ENCODE results near the gene BMPR1A. TPM values are rescaled to one million over a fixed set of nuclear protein-coding genes. Genes with fewer than 3 reads are reported as not detected.
"Not testable (repeated sequence)": the region's sequence is repeated elsewhere in the genome, so short reads cannot be mapped to it uniquely, and the experiment has no call there.

Gene BMPR1A
- total RNA-seq, 1 donor from 2014 or later = 84.7 TPM

GRCh38 chr10:86937502-86938154, 181.2 kb downstream of the BMPR1A start:
- Mint-ChIP-seq H3K27ac (no peak overlapping the region), H3K9me3 (no peaks in the 10 kb centered on the region), H3K36me3 (no peaks in the 10 kb centered on the region), H3K4me3 (peak overlapping the region; percentile 65), H3K4me1 (ENCODE audit: unreplicated experiment) (peaks cover 4% of the 10 kb centered on the region), H3K27me3 (no peaks in the 10 kb centered on the region)
- TF ChIP-seq CTCF (conservative IDR thresholded peaks at IDR 0.05) = no peak
- DNase-seq (ENCODE audit: extremely low spot score, unreplicated experiment) = no peak

GRCh38 chr10:86938260-86938659, 181.8 kb downstream of the BMPR1A start:
- Mint-ChIP-seq H3K9me3 (no peaks in the 10 kb centered on the region), H3K4me1 (ENCODE audit: unreplicated experiment) (peaks cover 4% of the 10 kb centered on the region), H3K36me3 (no peaks in the 10 kb centered on the region), H3K27me3 (no peaks in the 10 kb centered on the region), H3K27ac (no peak overlapping the region), H3K4me3 (no peak overlapping the region)
- no peak for TF ChIP-seq CTCF (conservative IDR thresholded peaks at IDR 0.05)
- no peak for DNase-seq (ENCODE audit: extremely low spot score, unreplicated experiment)

GRCh38 chr10:86940076-86940475, 183.7 kb downstream of the BMPR1A start:
- H3K9me3 Mint-ChIP-seq; H3K4me3 Mint-ChIP-seq; H3K36me3 Mint-ChIP-seq; H3K27ac Mint-ChIP-seq; DNase-seq (ENCODE audit: extremely low spot score, unreplicated experiment); H3K27me3 Mint-ChIP-seq: not testable (repeated sequence)
- H3K4me1 Mint-ChIP-seq (ENCODE audit: unreplicated experiment) = peaks cover 11% of the 10 kb centered on the region

GRCh38 chr10:86940677-86941076, 184.3 kb downstream of the BMPR1A start:
- Mint-ChIP-seq H3K9me3 (no peaks in the 10 kb centered on the region), H3K27me3 (no peaks in the 10 kb centered on the region), H3K27ac (peak overlapping the region; percentile 48), H3K4me1 (ENCODE audit: unreplicated experiment) (peaks cover 10% of the 10 kb centered on the region), H3K36me3 (no peaks in the 10 kb centered on the region), H3K4me3 (no peak overlapping the region)
- no peak for TF ChIP-seq CTCF (conservative IDR thresholded peaks at IDR 0.05)
- peak; percentile 54 for DNase-seq (ENCODE audit: extremely low spot score, unreplicated experiment)

- no peak for DNase-seq (ENCODE audit: extremely low spot score, unreplicated experiment)
- Mint-ChIP-seq H3K4me1 (ENCODE audit: unreplicated experiment) (peaks cover 12% of the 10 kb centered on the region), H3K27ac (no peak overlapping the region), H3K9me3 (no peaks in the 10 kb centered on the region), H3K27me3 (no peaks in the 10 kb centered on the region), H3K4me3 (no peak overlapping the region), H3K36me3 (no peaks in the 10 kb centered on the region)
- TF ChIP-seq CTCF (conservative IDR thresholded peaks at IDR 0.05) = no peak
Measured at GRCh38 chr10:86941426-86941825, 185.0 kb downstream of the BMPR1A start.

- no peaks in the 10 kb centered on the region for H3K9me3 Mint-ChIP-seq
- no peak overlapping the region for H3K27ac Mint-ChIP-seq
- no peak overlapping the region for H3K4me3 Mint-ChIP-seq
- no peak for TF ChIP-seq CTCF (conservative IDR thresholded peaks at IDR 0.05)
- no peaks in the 10 kb centered on the region for H3K36me3 Mint-ChIP-seq
- H3K4me1 Mint-ChIP-seq (ENCODE audit: unreplicated experiment) = peaks cover 17% of the 10 kb centered on the region
- peak; percentile 54 for DNase-seq (ENCODE audit: extremely low spot score, unreplicated experiment)
- peaks cover 4% of the 10 kb centered on the region for H3K27me3 Mint-ChIP-seq
Measured at GRCh38 chr10:86941991-86942421, 185.6 kb downstream of the BMPR1A start.
